Testis (tissue), 2 donors: Measurements from ENCODE around the gene FAF1.

Experiments used
- POLR2A ChIP-seq: fragments of 450-650 bp; IDR thresholded peaks from one replicate; pipeline ENCODE4 v1.6.1; 2017; ENCODE audit warnings: antibody characterized with exemption, mild to moderate bottlenecking, moderate library complexity
- TF ChIP-seq, protein P1 (sequence below), 3 experiments: fragments of 450-650 bp in 2 of 3; fragments of 200-600 bp in 1 of 3; sonication (generic) in 1 of 3; IDR thresholded peaks; one replicate each; pipeline ENCODE4 v1.5.1; 2016 to 2019; ENCODE audit warnings: antibody characterized with exemption in 3 of 3, mild to moderate bottlenecking in 2 of 3, moderate library complexity in 1 of 3

DNA sequence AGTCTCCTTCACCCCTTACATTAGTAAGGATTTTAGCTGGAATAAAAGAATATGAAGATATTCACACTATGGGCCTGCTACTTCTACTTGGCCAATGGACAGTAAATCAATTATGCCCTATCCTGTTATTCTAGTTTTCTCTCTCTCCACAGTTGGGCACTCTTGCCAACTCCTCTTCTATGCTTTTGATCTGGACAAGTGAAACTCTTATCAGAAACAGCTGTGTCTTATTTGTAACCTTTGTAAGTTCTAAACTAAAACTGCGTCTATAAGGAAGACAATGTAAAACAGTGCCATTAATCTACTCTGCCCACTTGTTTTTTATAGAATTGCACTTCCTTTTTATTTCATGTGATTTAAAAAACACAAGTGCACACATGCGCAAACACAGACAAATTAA, 292.8 kb downstream of the FAF1 start:
- TF ChIP-seq, protein P1, sequence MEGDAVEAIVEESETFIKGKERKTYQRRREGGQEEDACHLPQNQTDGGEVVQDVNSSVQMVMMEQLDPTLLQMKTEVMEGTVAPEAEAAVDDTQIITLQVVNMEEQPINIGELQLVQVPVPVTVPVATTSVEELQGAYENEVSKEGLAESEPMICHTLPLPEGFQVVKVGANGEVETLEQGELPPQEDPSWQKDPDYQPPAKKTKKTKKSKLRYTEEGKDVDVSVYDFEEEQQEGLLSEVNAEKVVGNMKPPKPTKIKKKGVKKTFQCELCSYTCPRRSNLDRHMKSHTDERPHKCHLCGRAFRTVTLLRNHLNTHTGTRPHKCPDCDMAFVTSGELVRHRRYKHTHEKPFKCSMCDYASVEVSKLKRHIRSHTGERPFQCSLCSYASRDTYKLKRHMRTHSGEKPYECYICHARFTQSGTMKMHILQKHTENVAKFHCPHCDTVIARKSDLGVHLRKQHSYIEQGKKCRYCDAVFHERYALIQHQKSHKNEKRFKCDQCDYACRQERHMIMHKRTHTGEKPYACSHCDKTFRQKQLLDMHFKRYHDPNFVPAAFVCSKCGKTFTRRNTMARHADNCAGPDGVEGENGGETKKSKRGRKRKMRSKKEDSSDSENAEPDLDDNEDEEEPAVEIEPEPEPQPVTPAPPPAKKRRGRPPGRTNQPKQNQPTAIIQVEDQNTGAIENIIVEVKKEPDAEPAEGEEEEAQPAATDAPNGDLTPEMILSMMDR (IDR thresholded peaks at IDR 0.05) = no peak
- no peak for TF ChIP-seq POLR2A
